GM23338 (cell line): ENCODE results near the gene SRGAP3.

Source experiments
- CREB1 ChIP-seq: fragments of 250-450 bp; sonication (Bioruptor Pico); IDR thresholded peaks from 2 replicates; pipeline ENCODE4 v1.5.0; 2020; ENCODE audit warnings: low read depth, mild to moderate bottlenecking, moderate library complexity
- EZH2 ChIP-seq: fragments of 200-600 bp; sonication (generic); IDR thresholded peaks from one replicate; pipeline ENCODE4 v1.8.0; 2017; ENCODE audit warnings: antibody characterized with exemption, mild to moderate bottlenecking, low read depth; ENCODE audit not compliant: unreplicated experiment
- EZH2phosphoT487 ChIP-seq: fragments of 200-600 bp; sonication (generic); IDR thresholded peaks from one replicate; pipeline ENCODE4 v1.8.1; 2018; ENCODE audit warnings: antibody characterized with exemption; ENCODE audit not compliant: unreplicated experiment
- JUNB ChIP-seq: IDR thresholded peaks from one replicate; pipeline ENCODE4 v1.6.1; 2016; ENCODE audit warnings: antibody characterized with exemption; ENCODE audit not compliant: unreplicated experiment
- POLR2AphosphoS5 ChIP-seq: IDR thresholded peaks from 2 replicates; pipeline ENCODE4 v1.6.1; 2016; ENCODE audit warnings: antibody characterized with exemption, low read depth
- STAT1 ChIP-seq: IDR thresholded peaks from one replicate; pipeline ENCODE4 v1.6.1; 2016; ENCODE audit warnings: antibody characterized with exemption; ENCODE audit not compliant: unreplicated experiment
- ZNF331 ChIP-seq: fragments of 250-450 bp; sonication (Bioruptor Pico); IDR thresholded peaks from 2 replicates; pipeline ENCODE4 v1.5.0; 2020; ENCODE audit warnings: low read depth, mild to moderate bottlenecking, moderate library complexity
- TF ChIP-seq, protein P1 (sequence below), 2 experiments: fragments of 200-600 bp in 1 of 2; sonication (generic) in 1 of 2; conservative IDR thresholded peaks; 2 replicates each; pipeline versions ENCODE4 v1.5.1 to v1.6.1; 2016 to 2017; ENCODE audit warnings: antibody characterized with exemption in 2 of 2, low read depth in 2 of 2, mild to moderate bottlenecking in 2 of 2, moderate library complexity in 1 of 2
- TF ChIP-seq, protein P2 (sequence below): IDR thresholded peaks from one replicate; pipeline ENCODE4 v1.6.1; 2018; ENCODE audit warnings: antibody characterized with exemption; ENCODE audit not compliant: unreplicated experiment
- TF ChIP-seq, protein P3 (sequence below): fragments of 250-450 bp; sonication (Bioruptor Pico); IDR thresholded peaks from 2 replicates; pipeline ENCODE4 v1.5.0; 2020; ENCODE audit warnings: mild to moderate bottlenecking, moderate library complexity

DNA sequence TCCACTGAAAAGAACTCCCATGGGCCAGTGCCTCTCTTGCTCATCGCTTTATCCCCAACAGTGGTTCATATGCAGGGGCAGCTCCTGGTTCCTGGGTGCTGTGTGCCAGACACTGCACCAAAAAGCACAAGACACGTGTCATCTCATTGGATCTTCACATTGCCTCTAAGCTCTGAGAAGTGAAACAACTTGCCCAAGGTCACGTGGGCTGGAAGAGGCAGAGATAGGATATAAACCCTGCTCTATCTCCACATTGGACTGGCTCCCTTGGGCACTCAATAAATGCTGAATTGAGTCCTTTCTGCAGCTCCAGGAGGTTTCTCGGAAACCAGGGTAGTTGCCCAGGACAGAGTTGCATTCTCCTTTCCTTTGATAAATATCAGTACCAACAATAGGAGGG, 88.1 kb downstream of the SRGAP3 start:
- TF ChIP-seq POLR2AphosphoS5 (no peak), CREB1 (CRISPR knock-in tag) (no peak), EZH2 (no peak), EZH2phosphoT487 (no peak), STAT1 (no peak), JUNB (no peak), ZNF331 (no peak)
- TF ChIP-seq, protein P1, sequence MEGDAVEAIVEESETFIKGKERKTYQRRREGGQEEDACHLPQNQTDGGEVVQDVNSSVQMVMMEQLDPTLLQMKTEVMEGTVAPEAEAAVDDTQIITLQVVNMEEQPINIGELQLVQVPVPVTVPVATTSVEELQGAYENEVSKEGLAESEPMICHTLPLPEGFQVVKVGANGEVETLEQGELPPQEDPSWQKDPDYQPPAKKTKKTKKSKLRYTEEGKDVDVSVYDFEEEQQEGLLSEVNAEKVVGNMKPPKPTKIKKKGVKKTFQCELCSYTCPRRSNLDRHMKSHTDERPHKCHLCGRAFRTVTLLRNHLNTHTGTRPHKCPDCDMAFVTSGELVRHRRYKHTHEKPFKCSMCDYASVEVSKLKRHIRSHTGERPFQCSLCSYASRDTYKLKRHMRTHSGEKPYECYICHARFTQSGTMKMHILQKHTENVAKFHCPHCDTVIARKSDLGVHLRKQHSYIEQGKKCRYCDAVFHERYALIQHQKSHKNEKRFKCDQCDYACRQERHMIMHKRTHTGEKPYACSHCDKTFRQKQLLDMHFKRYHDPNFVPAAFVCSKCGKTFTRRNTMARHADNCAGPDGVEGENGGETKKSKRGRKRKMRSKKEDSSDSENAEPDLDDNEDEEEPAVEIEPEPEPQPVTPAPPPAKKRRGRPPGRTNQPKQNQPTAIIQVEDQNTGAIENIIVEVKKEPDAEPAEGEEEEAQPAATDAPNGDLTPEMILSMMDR (conservative IDR thresholded peaks at IDR 0.05; ENCODE audit: low read depth in 2 of 2), result no peak
- TF ChIP-seq, protein P2, sequence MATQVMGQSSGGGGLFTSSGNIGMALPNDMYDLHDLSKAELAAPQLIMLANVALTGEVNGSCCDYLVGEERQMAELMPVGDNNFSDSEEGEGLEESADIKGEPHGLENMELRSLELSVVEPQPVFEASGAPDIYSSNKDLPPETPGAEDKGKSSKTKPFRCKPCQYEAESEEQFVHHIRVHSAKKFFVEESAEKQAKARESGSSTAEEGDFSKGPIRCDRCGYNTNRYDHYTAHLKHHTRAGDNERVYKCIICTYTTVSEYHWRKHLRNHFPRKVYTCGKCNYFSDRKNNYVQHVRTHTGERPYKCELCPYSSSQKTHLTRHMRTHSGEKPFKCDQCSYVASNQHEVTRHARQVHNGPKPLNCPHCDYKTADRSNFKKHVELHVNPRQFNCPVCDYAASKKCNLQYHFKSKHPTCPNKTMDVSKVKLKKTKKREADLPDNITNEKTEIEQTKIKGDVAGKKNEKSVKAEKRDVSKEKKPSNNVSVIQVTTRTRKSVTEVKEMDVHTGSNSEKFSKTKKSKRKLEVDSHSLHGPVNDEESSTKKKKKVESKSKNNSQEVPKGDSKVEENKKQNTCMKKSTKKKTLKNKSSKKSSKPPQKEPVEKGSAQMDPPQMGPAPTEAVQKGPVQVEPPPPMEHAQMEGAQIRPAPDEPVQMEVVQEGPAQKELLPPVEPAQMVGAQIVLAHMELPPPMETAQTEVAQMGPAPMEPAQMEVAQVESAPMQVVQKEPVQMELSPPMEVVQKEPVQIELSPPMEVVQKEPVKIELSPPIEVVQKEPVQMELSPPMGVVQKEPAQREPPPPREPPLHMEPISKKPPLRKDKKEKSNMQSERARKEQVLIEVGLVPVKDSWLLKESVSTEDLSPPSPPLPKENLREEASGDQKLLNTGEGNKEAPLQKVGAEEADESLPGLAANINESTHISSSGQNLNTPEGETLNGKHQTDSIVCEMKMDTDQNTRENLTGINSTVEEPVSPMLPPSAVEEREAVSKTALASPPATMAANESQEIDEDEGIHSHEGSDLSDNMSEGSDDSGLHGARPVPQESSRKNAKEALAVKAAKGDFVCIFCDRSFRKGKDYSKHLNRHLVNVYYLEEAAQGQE, result no peak
- TF ChIP-seq, protein P3, sequence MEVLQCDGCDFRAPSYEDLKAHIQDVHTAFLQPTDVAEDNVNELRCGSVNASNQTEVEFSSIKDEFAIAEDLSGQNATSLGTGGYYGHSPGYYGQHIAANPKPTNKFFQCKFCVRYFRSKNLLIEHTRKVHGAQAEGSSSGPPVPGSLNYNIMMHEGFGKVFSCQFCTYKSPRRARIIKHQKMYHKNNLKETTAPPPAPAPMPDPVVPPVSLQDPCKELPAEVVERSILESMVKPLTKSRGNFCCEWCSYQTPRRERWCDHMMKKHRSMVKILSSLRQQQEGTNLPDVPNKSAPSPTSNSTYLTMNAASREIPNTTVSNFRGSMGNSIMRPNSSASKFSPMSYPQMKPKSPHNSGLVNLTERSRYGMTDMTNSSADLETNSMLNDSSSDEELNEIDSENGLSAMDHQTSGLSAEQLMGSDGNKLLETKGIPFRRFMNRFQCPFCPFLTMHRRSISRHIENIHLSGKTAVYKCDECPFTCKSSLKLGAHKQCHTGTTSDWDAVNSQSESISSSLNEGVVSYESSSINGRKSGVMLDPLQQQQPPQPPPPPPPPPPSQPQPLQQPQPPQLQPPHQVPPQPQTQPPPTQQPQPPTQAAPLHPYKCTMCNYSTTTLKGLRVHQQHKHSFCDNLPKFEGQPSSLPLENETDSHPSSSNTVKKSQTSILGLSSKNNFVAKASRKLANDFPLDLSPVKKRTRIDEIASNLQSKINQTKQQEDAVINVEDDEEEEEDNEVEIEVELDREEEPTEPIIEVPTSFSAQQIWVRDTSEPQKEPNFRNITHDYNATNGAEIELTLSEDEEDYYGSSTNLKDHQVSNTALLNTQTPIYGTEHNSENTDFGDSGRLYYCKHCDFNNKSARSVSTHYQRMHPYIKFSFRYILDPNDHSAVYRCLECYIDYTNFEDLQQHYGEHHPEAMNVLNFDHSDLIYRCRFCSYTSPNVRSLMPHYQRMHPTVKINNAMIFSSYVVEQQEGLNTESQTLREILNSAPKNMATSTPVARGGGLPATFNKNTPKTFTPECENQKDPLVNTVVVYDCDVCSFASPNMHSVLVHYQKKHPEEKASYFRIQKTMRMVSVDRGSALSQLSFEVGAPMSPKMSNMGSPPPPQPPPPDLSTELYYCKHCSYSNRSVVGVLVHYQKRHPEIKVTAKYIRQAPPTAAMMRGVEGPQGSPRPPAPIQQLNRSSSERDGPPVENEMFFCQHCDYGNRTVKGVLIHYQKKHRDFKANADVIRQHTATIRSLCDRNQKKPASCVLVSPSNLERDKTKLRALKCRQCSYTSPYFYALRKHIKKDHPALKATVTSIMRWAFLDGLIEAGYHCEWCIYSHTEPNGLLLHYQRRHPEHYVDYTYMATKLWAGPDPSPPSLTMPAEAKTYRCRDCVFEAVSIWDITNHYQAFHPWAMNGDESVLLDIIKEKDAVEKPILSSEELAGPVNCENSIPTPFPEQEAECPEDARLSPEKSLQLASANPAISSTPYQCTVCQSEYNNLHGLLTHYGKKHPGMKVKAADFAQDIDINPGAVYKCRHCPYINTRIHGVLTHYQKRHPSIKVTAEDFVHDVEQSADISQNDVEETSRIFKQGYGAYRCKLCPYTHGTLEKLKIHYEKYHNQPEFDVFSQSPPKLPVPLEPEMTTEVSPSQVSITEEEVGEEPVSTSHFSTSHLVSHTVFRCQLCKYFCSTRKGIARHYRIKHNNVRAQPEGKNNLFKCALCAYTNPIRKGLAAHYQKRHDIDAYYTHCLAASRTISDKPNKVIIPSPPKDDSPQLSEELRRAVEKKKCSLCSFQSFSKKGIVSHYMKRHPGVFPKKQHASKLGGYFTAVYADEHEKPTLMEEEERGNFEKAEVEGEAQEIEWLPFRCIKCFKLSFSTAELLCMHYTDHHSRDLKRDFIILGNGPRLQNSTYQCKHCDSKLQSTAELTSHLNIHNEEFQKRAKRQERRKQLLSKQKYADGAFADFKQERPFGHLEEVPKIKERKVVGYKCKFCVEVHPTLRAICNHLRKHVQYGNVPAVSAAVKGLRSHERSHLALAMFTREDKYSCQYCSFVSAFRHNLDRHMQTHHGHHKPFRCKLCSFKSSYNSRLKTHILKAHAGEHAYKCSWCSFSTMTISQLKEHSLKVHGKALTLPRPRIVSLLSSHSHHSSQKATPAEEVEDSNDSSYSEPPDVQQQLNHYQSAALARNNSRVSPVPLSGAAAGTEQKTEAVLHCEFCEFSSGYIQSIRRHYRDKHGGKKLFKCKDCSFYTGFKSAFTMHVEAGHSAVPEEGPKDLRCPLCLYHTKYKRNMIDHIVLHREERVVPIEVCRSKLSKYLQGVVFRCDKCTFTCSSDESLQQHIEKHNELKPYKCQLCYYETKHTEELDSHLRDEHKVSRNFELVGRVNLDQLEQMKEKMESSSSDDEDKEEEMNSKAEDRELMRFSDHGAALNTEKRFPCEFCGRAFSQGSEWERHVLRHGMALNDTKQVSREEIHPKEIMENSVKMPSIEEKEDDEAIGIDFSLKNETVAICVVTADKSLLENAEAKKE (CRISPR knock-in tag), result no peak
